Esophagus squamous epithelium (tissue), 4 donors: ENCODE data around the gene EXOC6.

Experiments used
- CTCF ChIP-seq, 6 experiments: fragments of 450-650 bp in 4 of 6; fragments of 200-600 bp in 2 of 6; sonication (generic) in 2 of 6; IDR thresholded peaks; one replicate each; pipeline ENCODE4 v1.5.1; 2016 to 2019; ENCODE audit warnings: antibody characterized with exemption in 6 of 6, mild to moderate bottlenecking in 4 of 6, moderate library complexity in 4 of 6
- POLR2A ChIP-seq, 4 donors: fragments of 450-650 bp; IDR thresholded peaks; one replicate each; pipeline ENCODE4 v1.6.1; 2017; ENCODE audit warnings: antibody characterized with exemption in 4 of 4, mild to moderate bottlenecking in 4 of 4, moderate library complexity in 3 of 4

DNA sequence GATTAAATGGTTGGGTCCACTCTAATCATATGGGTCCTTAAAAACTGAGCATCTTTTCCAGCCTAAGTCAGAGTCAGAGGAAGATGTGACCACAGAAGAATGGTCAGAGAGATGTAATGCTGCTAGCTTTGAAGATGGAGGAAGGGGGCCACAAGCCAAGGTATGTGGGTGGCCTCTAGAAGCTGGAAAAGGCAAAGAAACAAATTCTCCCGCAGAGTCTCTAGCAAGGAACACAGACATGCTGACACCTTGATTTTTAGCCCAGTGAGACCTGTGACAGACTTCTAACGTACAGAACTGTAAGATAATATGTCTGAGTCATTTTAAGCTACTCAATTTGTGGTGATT, 1.5 kb upstream of the EXOC6 start:
- no peak for TF ChIP-seq CTCF (IDR thresholded peaks at IDR 0.05)
- no peak for TF ChIP-seq POLR2A (IDR thresholded peaks at IDR 0.05)
